ENCODE data around the gene DMTF1.

Gene DMTF1

DNA sequence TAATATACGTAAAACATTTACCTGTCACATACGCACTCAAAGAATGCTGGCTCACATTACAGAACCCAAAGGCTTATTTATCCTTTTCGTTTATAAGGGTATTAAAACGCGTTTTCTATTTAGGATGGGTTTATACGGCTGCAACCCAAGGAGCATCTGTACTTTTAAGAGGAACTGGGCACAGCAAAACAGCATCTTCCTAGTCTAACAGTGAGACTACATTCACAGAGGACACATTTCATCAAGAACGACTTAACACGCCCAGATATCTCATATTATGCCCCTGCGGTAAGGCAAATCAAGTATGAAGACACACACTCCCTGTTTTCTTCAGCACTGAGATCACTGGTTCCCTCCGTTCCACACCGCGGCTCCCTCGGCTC lies 533 bp upstream of the DMTF1 start (continued):
- TF ChIP-seq CSRNP3 (CRISPR knock-in tag; IDR thresholded peaks at IDR 0.05): no peak

DNA sequence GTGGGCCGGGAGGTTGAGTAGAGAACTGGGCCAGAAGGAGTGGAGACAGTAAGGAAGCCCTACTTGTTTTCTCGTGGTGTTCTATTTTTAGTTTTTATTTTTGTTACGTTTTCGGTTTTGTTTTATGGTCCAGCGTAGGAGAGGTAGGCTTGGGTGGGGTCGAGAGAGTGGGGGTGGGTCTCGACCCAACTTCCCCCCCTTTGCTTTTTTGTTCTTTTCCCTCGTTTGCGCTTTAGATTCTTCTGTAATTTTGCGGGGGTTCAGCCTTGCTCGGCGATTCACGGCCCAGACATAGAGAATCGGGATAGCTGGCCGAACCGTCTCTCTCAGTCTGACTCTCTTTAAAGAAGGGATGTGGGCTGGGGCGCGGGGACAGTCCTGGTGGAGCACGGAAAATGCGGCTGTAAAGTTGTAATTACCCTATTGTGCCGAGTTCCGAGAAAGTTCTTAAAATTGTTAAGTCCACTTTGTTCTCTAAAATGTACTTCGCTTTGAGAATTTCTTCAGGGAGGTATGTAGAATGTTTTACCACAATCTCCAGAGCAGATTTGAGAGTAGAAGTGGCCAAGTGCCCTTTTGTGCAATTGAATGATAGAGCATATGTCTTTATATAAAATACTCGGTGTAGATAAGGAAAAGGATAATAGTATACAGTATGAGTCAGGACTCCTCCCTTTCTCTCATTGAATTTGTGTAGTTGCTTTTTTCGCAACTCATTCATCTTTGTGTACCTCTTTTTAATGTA lies 816 bp downstream of the DMTF1 start:
- TF ChIP-seq, protein P1, sequence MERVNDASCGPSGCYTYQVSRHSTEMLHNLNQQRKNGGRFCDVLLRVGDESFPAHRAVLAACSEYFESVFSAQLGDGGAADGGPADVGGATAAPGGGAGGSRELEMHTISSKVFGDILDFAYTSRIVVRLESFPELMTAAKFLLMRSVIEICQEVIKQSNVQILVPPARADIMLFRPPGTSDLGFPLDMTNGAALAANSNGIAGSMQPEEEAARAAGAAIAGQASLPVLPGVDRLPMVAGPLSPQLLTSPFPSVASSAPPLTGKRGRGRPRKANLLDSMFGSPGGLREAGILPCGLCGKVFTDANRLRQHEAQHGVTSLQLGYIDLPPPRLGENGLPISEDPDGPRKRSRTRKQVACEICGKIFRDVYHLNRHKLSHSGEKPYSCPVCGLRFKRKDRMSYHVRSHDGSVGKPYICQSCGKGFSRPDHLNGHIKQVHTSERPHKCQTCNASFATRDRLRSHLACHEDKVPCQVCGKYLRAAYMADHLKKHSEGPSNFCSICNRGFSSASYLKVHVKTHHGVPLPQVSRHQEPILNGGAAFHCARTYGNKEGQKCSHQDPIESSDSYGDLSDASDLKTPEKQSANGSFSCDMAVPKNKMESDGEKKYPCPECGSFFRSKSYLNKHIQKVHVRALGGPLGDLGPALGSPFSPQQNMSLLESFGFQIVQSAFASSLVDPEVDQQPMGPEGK (CRISPR knock-in tag; IDR thresholded peaks at IDR 0.05; ENCODE audit: borderline replicate concordance): peak; percentile 76; the same call in 1 of the 2 replicates
- TF ChIP-seq CREB5 (CRISPR knock-in tag; IDR thresholded peaks at IDR 0.05; ENCODE audit: low read depth) (0 out of 2 replicates have a peak, but pooled peaks have one; percentile 38), ISL1 (CRISPR knock-in tag; IDR thresholded peaks at IDR 0.05) (no peak)
- ATAC-seq: peak; percentile 35

GRCh38 chr7:87154166-87154565 lies 1.9 kb downstream of the DMTF1 start:
- no peak for ATAC-seq
- TF ChIP-seq BACH2 (CRISPR knock-in tag; IDR thresholded peaks at IDR 0.05; ENCODE audit: borderline replicate concordance) (no peak), ZFP30 (CRISPR knock-in tag; IDR thresholded peaks at IDR 0.05) (no peak), CREB5 (CRISPR knock-in tag; IDR thresholded peaks at IDR 0.05; ENCODE audit: low read depth) (no peak), ZC3H10 (CRISPR knock-in tag; IDR thresholded peaks at IDR 0.05) (no peak), TOX (CRISPR knock-in tag; IDR thresholded peaks at IDR 0.05; ENCODE audit: borderline replicate concordance) (no peak), POU6F1 (CRISPR knock-in tag; IDR thresholded peaks at IDR 0.05; ENCODE audit: borderline replicate concordance, low read depth) (no peak), CSRNP3 (CRISPR knock-in tag; IDR thresholded peaks at IDR 0.05) (no peak), ZNF70 (CRISPR knock-in tag; IDR thresholded peaks at IDR 0.05) (no peak), ZFP3 (CRISPR knock-in tag; IDR thresholded peaks at IDR 0.05) (no peak), RARB (CRISPR knock-in tag; IDR thresholded peaks at IDR 0.05) (no peak), ARNTL (CRISPR knock-in tag; IDR thresholded peaks at IDR 0.05; ENCODE audit: borderline replicate concordance, low read depth) (no peak), PPARA (CRISPR knock-in tag; IDR thresholded peaks at IDR 0.05; ENCODE audit: borderline replicate concordance) (no peak)

- no peak for TF ChIP-seq BACH2 (CRISPR knock-in tag; IDR thresholded peaks at IDR 0.05; ENCODE audit: borderline replicate concordance)
- no peak for TF ChIP-seq CSDC2 (CRISPR knock-in tag; IDR thresholded peaks at IDR 0.05)
- TF ChIP-seq ESRRG (CRISPR knock-in tag; IDR thresholded peaks at IDR 0.05): no peak
- no peak for TF ChIP-seq TCF4 (CRISPR knock-in tag; IDR thresholded peaks at IDR 0.05; ENCODE audit: borderline replicate concordance)
- no peak for ATAC-seq
These were observed 2.3 kb downstream of the DMTF1 start for GRCh38 chr7:87154569-87154968.

All from SK-N-SH treated with all-trans-retinoic acid at 6 μM for 48 hours (cell line).